ENCODE data around the gene PBLD. TPM values are rescaled to one million over a fixed set of nuclear protein-coding genes. Genes with fewer than 3 reads are reported as not detected.

The PBLD gene
- total and polyA plus RNA-seq, 9 of the 15 experiments (the other 6 are each of a cell fraction or from before 2014, with no cell fraction given): 1.2 to 4.3 (median 2.5) TPM

DNA sequence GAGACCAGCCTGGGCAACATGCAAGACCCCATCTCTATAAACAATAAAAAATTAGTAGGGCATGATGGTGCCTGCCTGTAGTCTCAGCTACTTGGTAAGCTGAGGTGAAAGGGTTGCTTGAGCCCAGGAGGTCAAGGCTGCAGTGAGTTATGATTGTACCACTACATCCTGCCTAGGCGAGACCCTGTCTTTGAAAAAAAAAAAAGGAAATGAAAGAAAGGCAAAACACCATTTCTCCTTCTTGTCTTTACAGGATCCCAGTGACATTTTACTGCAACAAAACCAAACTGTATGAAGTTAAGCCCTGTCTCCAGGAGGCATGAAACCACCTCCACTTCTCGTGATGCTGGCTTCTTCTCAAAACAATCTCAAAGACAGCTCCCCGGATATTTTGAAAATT lies 29.9 kb upstream of the PBLD start (continued):
- TF ChIP-seq, protein P1, sequence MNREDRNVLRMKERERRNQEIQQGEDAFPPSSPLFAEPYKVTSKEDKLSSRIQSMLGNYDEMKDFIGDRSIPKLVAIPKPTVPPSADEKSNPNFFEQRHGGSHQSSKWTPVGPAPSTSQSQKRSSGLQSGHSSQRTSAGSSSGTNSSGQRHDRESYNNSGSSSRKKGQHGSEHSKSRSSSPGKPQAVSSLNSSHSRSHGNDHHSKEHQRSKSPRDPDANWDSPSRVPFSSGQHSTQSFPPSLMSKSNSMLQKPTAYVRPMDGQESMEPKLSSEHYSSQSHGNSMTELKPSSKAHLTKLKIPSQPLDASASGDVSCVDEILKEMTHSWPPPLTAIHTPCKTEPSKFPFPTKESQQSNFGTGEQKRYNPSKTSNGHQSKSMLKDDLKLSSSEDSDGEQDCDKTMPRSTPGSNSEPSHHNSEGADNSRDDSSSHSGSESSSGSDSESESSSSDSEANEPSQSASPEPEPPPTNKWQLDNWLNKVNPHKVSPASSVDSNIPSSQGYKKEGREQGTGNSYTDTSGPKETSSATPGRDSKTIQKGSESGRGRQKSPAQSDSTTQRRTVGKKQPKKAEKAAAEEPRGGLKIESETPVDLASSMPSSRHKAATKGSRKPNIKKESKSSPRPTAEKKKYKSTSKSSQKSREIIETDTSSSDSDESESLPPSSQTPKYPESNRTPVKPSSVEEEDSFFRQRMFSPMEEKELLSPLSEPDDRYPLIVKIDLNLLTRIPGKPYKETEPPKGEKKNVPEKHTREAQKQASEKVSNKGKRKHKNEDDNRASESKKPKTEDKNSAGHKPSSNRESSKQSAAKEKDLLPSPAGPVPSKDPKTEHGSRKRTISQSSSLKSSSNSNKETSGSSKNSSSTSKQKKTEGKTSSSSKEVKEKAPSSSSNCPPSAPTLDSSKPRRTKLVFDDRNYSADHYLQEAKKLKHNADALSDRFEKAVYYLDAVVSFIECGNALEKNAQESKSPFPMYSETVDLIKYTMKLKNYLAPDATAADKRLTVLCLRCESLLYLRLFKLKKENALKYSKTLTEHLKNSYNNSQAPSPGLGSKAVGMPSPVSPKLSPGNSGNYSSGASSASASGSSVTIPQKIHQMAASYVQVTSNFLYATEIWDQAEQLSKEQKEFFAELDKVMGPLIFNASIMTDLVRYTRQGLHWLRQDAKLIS (CRISPR knock-in tag; IDR thresholded peaks at IDR 0.05): no peak
- TF ChIP-seq MTA1 (IDR thresholded peaks at IDR 0.05; ENCODE audit: borderline replicate concordance) (no peak), ZNF197 (CRISPR knock-in tag; IDR thresholded peaks at IDR 0.05; ENCODE audit: low read depth) (no peak), HNRNPL (IDR thresholded peaks at IDR 0.05; ENCODE audit: low read depth, low read length) (no peak), HDAC2 (IDR thresholded peaks at IDR 0.05) (no peak), BRD9 (IDR thresholded peaks at IDR 0.05; ENCODE audit: low read depth, partially characterized antibody) (no peak), POLR2B (IDR thresholded peaks at IDR 0.05; ENCODE audit: low read depth, partially characterized antibody) (no peak), NONO (IDR thresholded peaks at IDR 0.05; ENCODE audit: low read depth in 2 of 2, low read length in 1 of 2) (no peak)
- TF ChIP-seq, protein P2, sequence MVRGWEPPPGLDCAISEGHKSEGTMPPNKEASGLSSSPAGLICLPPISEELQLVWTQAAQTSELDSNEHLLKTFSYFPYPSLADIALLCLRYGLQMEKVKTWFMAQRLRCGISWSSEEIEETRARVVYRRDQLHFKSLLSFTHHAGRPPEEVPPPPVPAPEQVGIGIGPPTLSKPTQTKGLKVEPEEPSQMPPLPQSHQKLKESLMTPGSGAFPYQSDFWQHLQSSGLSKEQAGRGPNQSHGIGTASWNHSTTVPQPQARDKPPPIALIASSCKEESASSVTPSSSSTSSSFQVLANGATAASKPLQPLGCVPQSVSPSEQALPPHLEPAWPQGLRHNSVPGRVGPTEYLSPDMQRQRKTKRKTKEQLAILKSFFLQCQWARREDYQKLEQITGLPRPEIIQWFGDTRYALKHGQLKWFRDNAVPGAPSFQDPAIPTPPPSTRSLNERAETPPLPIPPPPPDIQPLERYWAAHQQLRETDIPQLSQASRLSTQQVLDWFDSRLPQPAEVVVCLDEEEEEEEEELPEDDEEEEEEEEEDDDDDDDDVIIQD (CRISPR knock-in tag; IDR thresholded peaks at IDR 0.05): no peak
- TF ChIP-seq, protein P3, sequence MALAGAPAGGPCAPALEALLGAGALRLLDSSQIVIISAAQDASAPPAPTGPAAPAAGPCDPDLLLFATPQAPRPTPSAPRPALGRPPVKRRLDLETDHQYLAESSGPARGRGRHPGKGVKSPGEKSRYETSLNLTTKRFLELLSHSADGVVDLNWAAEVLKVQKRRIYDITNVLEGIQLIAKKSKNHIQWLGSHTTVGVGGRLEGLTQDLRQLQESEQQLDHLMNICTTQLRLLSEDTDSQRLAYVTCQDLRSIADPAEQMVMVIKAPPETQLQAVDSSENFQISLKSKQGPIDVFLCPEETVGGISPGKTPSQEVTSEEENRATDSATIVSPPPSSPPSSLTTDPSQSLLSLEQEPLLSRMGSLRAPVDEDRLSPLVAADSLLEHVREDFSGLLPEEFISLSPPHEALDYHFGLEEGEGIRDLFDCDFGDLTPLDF (CRISPR knock-in tag; IDR thresholded peaks at IDR 0.05): no peak
